Measurements from ENCODE around the gene DNAL4. TPM values are rescaled to one million over a fixed set of nuclear protein-coding genes. Genes with fewer than 3 reads are reported as not detected.

DNAL4 gene
- total RNA-seq, 2 donors from 2014 or later, result 24.8 to 29.8 TPM

- Mint-ChIP-seq H3K27me3 (ENCODE audit: insufficient read depth) (no peaks in the 10 kb centered on the region), H3K9me3 (no peaks in the 10 kb centered on the region), H3K4me1 (peaks cover 15% of the 10 kb centered on the region), H3K4me3 (no peak overlapping the region), H3K36me3 (ENCODE audit: low read depth) (peaks cover 33% of the 10 kb centered on the region), H3K27ac (no peak overlapping the region)
- no peak overlapping the region for H3K9ac ChIP-seq (ENCODE audit: extremely low read depth, low read length, poor library complexity, severe bottlenecking)
- no peaks in the 10 kb centered on the region for H3K9me3 ChIP-seq (ENCODE audit: control insufficient read depth, low read length)
- no peak overlapping the region for H3K27ac ChIP-seq (ENCODE audit: low read depth, low read length)
- WGBS, 2 experiments (ENCODE audit: insufficient coverage in 1 of 2, insufficient read length in 1 of 2), result 92 to 95% methylated on average over 14 to 17 of the region's 17 CpGs
- peaks cover 39% of the 10 kb centered on the region for H3K36me3 ChIP-seq (ENCODE audit: control insufficient read depth, insufficient read depth, low read length)
- no peak for DNase-seq
- no peaks in the 10 kb centered on the region for H3K27me3 ChIP-seq (ENCODE audit: control insufficient read depth, insufficient read depth, low read length, poor library complexity, severe bottlenecking)
- no peak for TF ChIP-seq CTCF (conservative IDR thresholded peaks at IDR 0.05)
- no peak overlapping the region for H3K4me3 ChIP-seq (ENCODE audit: low read length)
- peaks cover 8% of the 10 kb centered on the region for H3K4me1 ChIP-seq (ENCODE audit: control insufficient read depth, insufficient read depth, low read length)
Observed at GRCh38 chr22:38750638-38751037, 43.3 kb downstream of the DNAL4 start.

- H3K36me3 ChIP-seq (ENCODE audit: control insufficient read depth, insufficient read depth, low read length), result peaks cover 44% of the 10 kb centered on the region
- no peaks in the 10 kb centered on the region for H3K27me3 ChIP-seq (ENCODE audit: control insufficient read depth, insufficient read depth, low read length, poor library complexity, severe bottlenecking)
- Mint-ChIP-seq H3K4me1 (peaks cover 14% of the 10 kb centered on the region), H3K27me3 (ENCODE audit: insufficient read depth) (no peaks in the 10 kb centered on the region), H3K4me3 (no peak overlapping the region), H3K36me3 (ENCODE audit: low read depth) (peaks cover 38% of the 10 kb centered on the region), H3K9me3 (no peaks in the 10 kb centered on the region), H3K27ac (no peak overlapping the region)
- H3K9me3 ChIP-seq (ENCODE audit: control insufficient read depth, low read length), result no peaks in the 10 kb centered on the region
- peaks cover 8% of the 10 kb centered on the region for H3K4me1 ChIP-seq (ENCODE audit: control insufficient read depth, insufficient read depth, low read length)
- no peak overlapping the region for H3K9ac ChIP-seq (ENCODE audit: extremely low read depth, low read length, poor library complexity, severe bottlenecking)
- WGBS, 2 experiments (ENCODE audit: insufficient coverage in 1 of 2, insufficient read length in 1 of 2), result 94 to 96% methylated on average over 14 of the region's 14 CpGs
- H3K4me3 ChIP-seq (ENCODE audit: low read length), result no peak overlapping the region
- no peak for DNase-seq
- no peak overlapping the region for H3K27ac ChIP-seq (ENCODE audit: low read depth, low read length)
- no peak for TF ChIP-seq CTCF (conservative IDR thresholded peaks at IDR 0.05)
Observed at GRCh38 chr22:38750104-38750503, 43.8 kb downstream of the DNAL4 start.

- Histone ChIP-seq H3K36me3 (ENCODE audit: control insufficient read depth, insufficient read depth, low read length) (peaks cover 58% of the 10 kb centered on the region), H3K4me3 (ENCODE audit: low read length) (no peak overlapping the region), H3K9ac (ENCODE audit: extremely low read depth, low read length, poor library complexity, severe bottlenecking) (no peak overlapping the region), H3K27ac (ENCODE audit: low read depth, low read length) (no peak overlapping the region), H3K9me3 (ENCODE audit: control insufficient read depth, low read length) (no peaks in the 10 kb centered on the region), H3K4me1 (ENCODE audit: control insufficient read depth, insufficient read depth, low read length) (peaks cover 1% of the 10 kb centered on the region), H3K27me3 (ENCODE audit: control insufficient read depth, insufficient read depth, low read length, poor library complexity, severe bottlenecking) (no peaks in the 10 kb centered on the region)
- H3K27me3 Mint-ChIP-seq (ENCODE audit: insufficient read depth), result no peaks in the 10 kb centered on the region
- 88 to 93% methylated on average over 11 to 14 of the region's 14 CpGs for WGBS, 2 experiments (ENCODE audit: insufficient coverage in 1 of 2, insufficient read length in 1 of 2)
- no peak overlapping the region for H3K27ac Mint-ChIP-seq
- H3K36me3 Mint-ChIP-seq (ENCODE audit: low read depth), result peaks cover 45% of the 10 kb centered on the region
- H3K4me3 Mint-ChIP-seq, result no peak overlapping the region
- H3K9me3 Mint-ChIP-seq, result no peaks in the 10 kb centered on the region
- DNase-seq, result no peak
- no peaks in the 10 kb centered on the region for H3K4me1 Mint-ChIP-seq
- TF ChIP-seq CTCF (conservative IDR thresholded peaks at IDR 0.05), result no peak
Observed at GRCh38 chr22:38748487-38749136, 45.3 kb downstream of the DNAL4 start.

Measured in endodermal cell (in vitro differentiated cells).